Astrocyte (in vitro differentiated cells and primary cell): ENCODE results near the gene MTA2. TPM values are rescaled to one million over a fixed set of nuclear protein-coding genes. Genes with fewer than 3 reads are reported as not detected.
A peak's percentile ranks its signal among the peaks of the same experiment; 100 is the strongest.

Experiments used
- DNase-seq: peaks from one replicate; pipeline ENCODE4 v3.0.0-alpha.2; 2010; ENCODE audit warnings: low read depth
- FAIRE-seq: peaks from 2 replicates; lab custom pipeline; 2011; peaks lifted over from hg19 to GRCh38; lab: Jason Lieb, UNC
- H2AFZ ChIP-seq: 2 replicates; pipeline ENCODE4 v1.6.0; 2012; ENCODE audit warnings: low read depth, low read length, inconsistent platforms
- H3K27ac ChIP-seq: 2 replicates; pipeline ENCODE4 v1.5.1; 2011; ENCODE audit warnings: low read depth, low read length, inconsistent platforms
- H3K27me3 ChIP-seq: 2 replicates; pipeline ENCODE4 v1.6.0; 2011; ENCODE audit warnings: low read length, inconsistent platforms; ENCODE audit not compliant: insufficient read depth
- H3K36me3 ChIP-seq: 2 replicates; pipeline ENCODE4 v1.5.1; 2011; ENCODE audit warnings: low read length, inconsistent platforms; ENCODE audit not compliant: insufficient read depth
- H3K4me1 ChIP-seq: 2 replicates; pipeline ENCODE4 v1.5.1; 2011; ENCODE audit warnings: low read length, inconsistent platforms; ENCODE audit not compliant: insufficient read depth
- H3K4me2 ChIP-seq: 2 replicates; pipeline ENCODE4 v1.6.0; 2012; ENCODE audit warnings: low read length, inconsistent platforms
- H3K4me3 ChIP-seq: 2 replicates; pipeline ENCODE4 v1.5.1; 2011; ENCODE audit warnings: low read depth, mild to moderate bottlenecking, low read length, inconsistent platforms; ENCODE audit not compliant: insufficient read depth
- H3K79me2 ChIP-seq: 2 replicates; pipeline ENCODE4 v1.6.0; 2012; ENCODE audit warnings: mild to moderate bottlenecking, low read length, inconsistent platforms; ENCODE audit not compliant: insufficient read depth
- H3K9ac ChIP-seq: 2 replicates; pipeline ENCODE4 v1.6.0; 2012; ENCODE audit warnings: mild to moderate bottlenecking, low read length, inconsistent platforms
- H3K9me3 ChIP-seq: 2 replicates; pipeline ENCODE4 v1.5.1; 2012; ENCODE audit warnings: low read depth, mild to moderate bottlenecking, low read length, inconsistent platforms; ENCODE audit not compliant: insufficient read depth
- H4K20me1 ChIP-seq: 2 replicates; pipeline ENCODE4 v1.6.0; 2012; ENCODE audit warnings: low read length, inconsistent platforms; ENCODE audit not compliant: insufficient read depth
- H3K27ac Mint-ChIP-seq: one replicate; pipeline ENCODE4 v1.8.0; 2021; ENCODE audit warnings: mild to moderate bottlenecking, mixed read lengths; ENCODE audit not compliant: unreplicated experiment
- H3K27me3 Mint-ChIP-seq: one replicate; pipeline ENCODE4 v1.8.0; 2021; ENCODE audit warnings: low read depth, mixed read lengths; ENCODE audit not compliant: unreplicated experiment
- H3K36me3 Mint-ChIP-seq: one replicate; pipeline ENCODE4 v1.8.0; 2021; ENCODE audit warnings: low read depth, mixed read lengths; ENCODE audit not compliant: unreplicated experiment
- H3K4me1 Mint-ChIP-seq: one replicate; pipeline ENCODE4 v1.8.0; 2021; ENCODE audit warnings: low read depth, mixed read lengths; ENCODE audit not compliant: unreplicated experiment
- H3K4me3 Mint-ChIP-seq: one replicate; pipeline ENCODE4 v1.8.0; 2021; ENCODE audit warnings: mild to moderate bottlenecking, moderate library complexity, mixed read lengths; ENCODE audit not compliant: unreplicated experiment
- H3K9me3 Mint-ChIP-seq: one replicate; pipeline ENCODE4 v1.8.0; 2021; ENCODE audit warnings: mild to moderate bottlenecking, mixed read lengths; ENCODE audit not compliant: unreplicated experiment
- EZH2 ChIP-seq: IDR thresholded peaks from 2 replicates; pipeline ENCODE4 v1.6.1; 2012; ENCODE audit warnings: mild to moderate bottlenecking, low read length, inconsistent platforms; ENCODE audit not compliant: insufficient read depth
- total RNA-seq: library from RNA; stranded (reverse); gene quantifications from 2 replicates; pipeline ENCODE4 v1.2.1, GENCODE V29; 2021
- TF ChIP-seq, protein P1 (sequence below): IDR thresholded peaks from 2 replicates; pipeline ENCODE4 v1.5.1; 2011; ENCODE audit warnings: low read depth, mild to moderate bottlenecking, inconsistent platforms, low read length, moderate library complexity; ENCODE audit not compliant: insufficient read depth

MTA2 gene
- total RNA-seq, 1 donor from 2014 or later = 136 TPM

DNA sequence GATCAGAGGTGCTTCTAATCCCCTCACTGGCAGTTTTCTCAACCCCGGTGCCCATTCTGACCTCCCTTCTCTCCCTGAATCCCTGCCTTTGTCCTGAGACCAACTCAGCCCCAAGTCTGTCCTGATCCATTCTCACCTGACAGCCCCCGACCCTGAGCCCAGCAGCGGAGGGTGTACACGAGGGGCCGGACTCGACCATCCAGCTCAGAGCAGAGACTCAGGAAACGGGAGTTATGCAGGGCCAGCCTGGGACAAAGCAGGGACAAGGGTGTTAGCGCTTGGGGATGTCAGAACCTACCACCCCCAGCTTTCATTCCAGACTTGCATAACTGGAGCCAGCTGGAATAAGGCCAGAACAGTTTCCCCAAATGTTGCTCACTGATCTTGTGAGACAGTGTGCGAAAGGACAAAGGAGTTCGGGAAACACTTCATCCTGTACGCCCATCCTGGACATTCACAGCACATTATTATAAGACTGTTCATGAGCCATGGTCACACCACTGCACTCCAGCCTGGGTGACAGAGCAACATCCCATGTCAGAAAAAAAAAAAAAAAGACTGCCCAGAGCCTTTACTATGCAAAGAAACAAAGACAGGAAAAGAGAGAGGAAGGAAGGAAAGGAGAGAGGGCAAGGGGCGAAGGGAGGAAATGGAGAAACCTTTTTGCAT lies 24.5 kb downstream of the MTA2 start:
- Histone ChIP-seq H3K79me2 (peaks cover 47% of the 10 kb centered on the region), H2AFZ (no peak overlapping the region), H3K9ac (peak overlapping the region; percentile 95), H3K27ac (no peak overlapping the region), H4K20me1 (peaks cover 16% of the 10 kb centered on the region), H3K36me3 (peaks cover 7% of the 10 kb centered on the region), H3K4me2 (no peak overlapping the region), H3K4me1 (peaks cover 27% of the 10 kb centered on the region), H3K4me3 (no peak overlapping the region), H3K9me3 (no peaks in the 10 kb centered on the region), H3K27me3 (no peaks in the 10 kb centered on the region)
- no peaks in the 10 kb centered on the region for H3K27me3 Mint-ChIP-seq
- H3K4me1 Mint-ChIP-seq = peaks cover 13% of the 10 kb centered on the region
- FAIRE-seq = no peak
- TF ChIP-seq, protein P1, sequence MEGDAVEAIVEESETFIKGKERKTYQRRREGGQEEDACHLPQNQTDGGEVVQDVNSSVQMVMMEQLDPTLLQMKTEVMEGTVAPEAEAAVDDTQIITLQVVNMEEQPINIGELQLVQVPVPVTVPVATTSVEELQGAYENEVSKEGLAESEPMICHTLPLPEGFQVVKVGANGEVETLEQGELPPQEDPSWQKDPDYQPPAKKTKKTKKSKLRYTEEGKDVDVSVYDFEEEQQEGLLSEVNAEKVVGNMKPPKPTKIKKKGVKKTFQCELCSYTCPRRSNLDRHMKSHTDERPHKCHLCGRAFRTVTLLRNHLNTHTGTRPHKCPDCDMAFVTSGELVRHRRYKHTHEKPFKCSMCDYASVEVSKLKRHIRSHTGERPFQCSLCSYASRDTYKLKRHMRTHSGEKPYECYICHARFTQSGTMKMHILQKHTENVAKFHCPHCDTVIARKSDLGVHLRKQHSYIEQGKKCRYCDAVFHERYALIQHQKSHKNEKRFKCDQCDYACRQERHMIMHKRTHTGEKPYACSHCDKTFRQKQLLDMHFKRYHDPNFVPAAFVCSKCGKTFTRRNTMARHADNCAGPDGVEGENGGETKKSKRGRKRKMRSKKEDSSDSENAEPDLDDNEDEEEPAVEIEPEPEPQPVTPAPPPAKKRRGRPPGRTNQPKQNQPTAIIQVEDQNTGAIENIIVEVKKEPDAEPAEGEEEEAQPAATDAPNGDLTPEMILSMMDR = no peak
- no peak for TF ChIP-seq EZH2
- DNase-seq = no peak
- no peak overlapping the region for H3K4me3 Mint-ChIP-seq
- no peak overlapping the region for H3K27ac Mint-ChIP-seq
- H3K36me3 Mint-ChIP-seq = peaks cover 20% of the 10 kb centered on the region
- no peaks in the 10 kb centered on the region for H3K9me3 Mint-ChIP-seq

DNA sequence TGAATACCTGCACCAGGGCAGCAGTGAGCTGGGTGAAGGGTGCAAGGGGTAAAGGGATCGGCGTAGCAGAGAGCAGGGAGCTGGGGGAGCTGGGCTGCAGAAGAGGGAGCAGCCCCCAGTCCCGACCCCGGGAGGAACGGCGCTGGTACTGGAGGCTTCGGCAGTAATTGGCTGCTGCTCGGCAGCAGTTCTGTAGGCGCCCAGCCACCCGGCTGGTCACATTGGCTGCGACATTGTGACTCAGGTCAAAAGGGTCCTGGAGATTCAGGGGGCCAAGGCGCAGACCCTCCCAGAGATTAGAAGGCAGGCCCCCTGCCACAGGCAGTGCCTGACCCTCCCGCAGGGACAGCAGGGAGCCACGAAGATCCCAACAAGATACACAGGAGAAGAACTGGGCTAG lies 25.8 kb downstream of the MTA2 start:
- no peaks in the 10 kb centered on the region for H3K9me3 ChIP-seq
- no peak for TF ChIP-seq EZH2
- TF ChIP-seq, protein P1 = no peak
- no peaks in the 10 kb centered on the region for H3K27me3 ChIP-seq
- H3K27ac ChIP-seq = no peak overlapping the region
- peaks cover 12% of the 10 kb centered on the region for H3K36me3 ChIP-seq
- peaks cover 25% of the 10 kb centered on the region for H4K20me1 ChIP-seq
- H2AFZ ChIP-seq = no peak overlapping the region
- Mint-ChIP-seq H3K4me1 (peaks cover 24% of the 10 kb centered on the region), H3K9me3 (no peaks in the 10 kb centered on the region), H3K27ac (no peak overlapping the region), H3K4me3 (peak overlapping the region; percentile 76), H3K27me3 (no peaks in the 10 kb centered on the region), H3K36me3 (peaks cover 24% of the 10 kb centered on the region)
- peak overlapping the region; percentile 95 for H3K9ac ChIP-seq
- H3K4me3 ChIP-seq = no peak overlapping the region
- FAIRE-seq (no peak), DNase-seq (no peak)
- peaks cover 36% of the 10 kb centered on the region for H3K4me1 ChIP-seq
- peak overlapping the region; percentile 97 for H3K4me2 ChIP-seq
- H3K79me2 ChIP-seq = peaks cover 60% of the 10 kb centered on the region

GRCh38 chr11:62575156-62575555 lies 26.5 kb downstream of the MTA2 start:
- H3K27ac Mint-ChIP-seq = peak overlapping the region; percentile 98
- FAIRE-seq = no peak

More at GRCh38 chr11:62575156-62575555, 26.5 kb downstream of the MTA2 start:
- Histone ChIP-seq H3K9ac (peak overlapping the region; percentile 95), H3K9me3 (no peaks in the 10 kb centered on the region), H3K4me3 (peak overlapping the region; percentile 78), H3K4me1 (peaks cover 36% of the 10 kb centered on the region), H3K27me3 (no peaks in the 10 kb centered on the region), H3K27ac (peak overlapping the region; percentile 92), H3K36me3 (peaks cover 15% of the 10 kb centered on the region), H2AFZ (peak overlapping the region; percentile 57), H3K4me2 (peak overlapping the region; percentile 97), H4K20me1 (peaks cover 32% of the 10 kb centered on the region), H3K79me2 (peaks cover 67% of the 10 kb centered on the region)
- no peaks in the 10 kb centered on the region for H3K27me3 Mint-ChIP-seq
- H3K4me3 Mint-ChIP-seq = peak overlapping the region; percentile 100
- H3K4me1 Mint-ChIP-seq = peaks cover 29% of the 10 kb centered on the region
- H3K9me3 Mint-ChIP-seq = no peaks in the 10 kb centered on the region
- peaks cover 27% of the 10 kb centered on the region for H3K36me3 Mint-ChIP-seq
- TF ChIP-seq, protein P1 = no peak
- no peak for TF ChIP-seq EZH2
- no peak for DNase-seq
